ENCODE measurements around the gene CDPF1. TPM values are rescaled to one million over a fixed set of nuclear protein-coding genes. Genes with fewer than 3 reads are reported as not detected.

CDPF1 gene, protein sequence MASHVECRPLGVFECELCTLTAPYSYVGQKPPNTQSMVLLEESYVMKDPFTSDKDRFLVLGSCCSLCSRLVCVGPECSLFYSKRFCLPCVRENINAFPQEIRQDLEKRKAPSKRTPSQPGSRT
- polyA plus RNA-seq (ENCODE audit: low read depth in 6 of 6): 10 to 100 TPM; 13.2 to 28.7 (median 21.6) TPM

DNA sequence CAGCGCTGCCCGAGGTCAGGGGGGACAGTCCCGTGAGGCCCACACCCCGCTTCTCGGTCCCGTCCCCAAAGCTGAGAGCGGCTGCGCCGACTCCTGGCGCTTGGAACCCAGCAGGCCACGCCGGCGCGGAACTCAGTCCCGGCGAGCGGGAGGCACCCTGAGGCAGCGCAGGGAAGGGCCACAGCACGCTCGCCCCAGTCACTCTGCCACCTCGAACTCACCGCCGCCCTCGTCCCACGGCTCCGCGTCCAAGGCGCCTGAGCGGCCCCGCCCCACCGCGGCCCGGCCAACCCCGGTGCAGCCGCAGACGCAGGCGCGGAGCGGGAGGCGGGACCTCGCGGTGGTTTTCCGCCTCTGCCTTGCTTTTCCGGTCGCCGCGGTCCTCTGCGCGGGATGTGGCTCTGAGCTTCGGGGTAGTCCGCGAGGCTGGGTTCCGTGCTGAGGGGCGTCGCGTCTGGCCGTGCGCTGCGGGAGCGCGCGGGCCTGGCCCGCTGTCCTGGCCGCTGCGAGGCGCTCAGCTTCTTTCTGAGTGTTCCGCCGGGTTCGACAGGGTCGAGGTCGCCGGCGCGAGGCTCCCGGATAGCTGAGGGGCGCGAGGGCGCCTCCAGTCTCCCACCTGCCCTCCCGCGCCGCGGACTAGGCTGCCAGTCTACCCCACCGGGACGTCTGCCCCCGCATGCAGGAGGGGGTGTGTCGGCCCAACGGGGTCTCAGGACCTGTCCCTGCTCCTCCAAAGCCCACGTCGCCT, at the start of gene CDPF1:
TSS of gene CDPF1 (minus strand) at position 259 of the 748 bp plus-strand sequence. CDS start 2,009 bp downstream, outside the sequence.
- Mint-ChIP-seq H3K36me3 (no peaks in the 10 kb centered on the region), H3K27ac (peak within 1 kb of the TSS in 3 of 6 donors; percentile 82 to 86 (median 86)), H3K27me3 (no peaks in the 10 kb centered on the region), H3K4me1 (peaks cover 23 to 26% (median 25%) of the 10 kb centered on the region in 3 donors), H3K9me3 (no peaks in the 10 kb centered on the region), H3K4me3 (peak within 1 kb of the TSS; percentile 81 to 94 (median 88))
- peak; percentile 92 to 93 for ATAC-seq (ENCODE audit: low read depth in 2 of 2)
- DNase-seq: peak; percentile 93

DNA sequence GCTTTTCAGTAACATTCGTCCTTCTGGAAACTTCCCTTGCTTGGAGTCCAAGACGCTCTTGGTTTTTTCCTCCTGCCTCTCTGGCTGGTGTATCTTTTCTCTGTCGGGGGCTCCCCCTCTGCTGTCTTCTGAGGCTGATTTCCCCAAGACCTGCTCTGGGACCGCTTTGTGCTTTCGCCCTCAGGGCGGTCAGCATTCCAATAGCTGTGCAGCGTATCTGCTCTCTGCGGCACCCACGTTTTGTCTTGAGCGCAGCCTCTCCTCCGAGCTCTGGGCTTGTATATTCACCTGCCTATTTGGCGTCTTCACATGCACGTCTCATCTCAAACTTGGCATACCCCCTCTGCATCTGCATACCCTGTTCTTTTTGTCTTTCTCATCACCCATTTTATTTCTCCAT, 49.0 kb upstream of the CDPF1 start:
- Mint-ChIP-seq H3K4me1 (peaks cover 25 to 29% (median 26%) of the 10 kb centered on the region in 3 donors), H3K9me3 (no peaks in the 10 kb centered on the region), H3K36me3 (no peaks in the 10 kb centered on the region), H3K4me3 (peak overlapping the region in 5 of 8 donors; percentile 2 to 81 (median 17)), H3K27me3 (peaks cover 4 to 9% (median 5%) of the 10 kb centered on the region in 3 donors), H3K27ac (no peak overlapping the region)
- no peak for ATAC-seq (ENCODE audit: low read depth in 2 of 2)
- DNase-seq: no peak

DNA sequence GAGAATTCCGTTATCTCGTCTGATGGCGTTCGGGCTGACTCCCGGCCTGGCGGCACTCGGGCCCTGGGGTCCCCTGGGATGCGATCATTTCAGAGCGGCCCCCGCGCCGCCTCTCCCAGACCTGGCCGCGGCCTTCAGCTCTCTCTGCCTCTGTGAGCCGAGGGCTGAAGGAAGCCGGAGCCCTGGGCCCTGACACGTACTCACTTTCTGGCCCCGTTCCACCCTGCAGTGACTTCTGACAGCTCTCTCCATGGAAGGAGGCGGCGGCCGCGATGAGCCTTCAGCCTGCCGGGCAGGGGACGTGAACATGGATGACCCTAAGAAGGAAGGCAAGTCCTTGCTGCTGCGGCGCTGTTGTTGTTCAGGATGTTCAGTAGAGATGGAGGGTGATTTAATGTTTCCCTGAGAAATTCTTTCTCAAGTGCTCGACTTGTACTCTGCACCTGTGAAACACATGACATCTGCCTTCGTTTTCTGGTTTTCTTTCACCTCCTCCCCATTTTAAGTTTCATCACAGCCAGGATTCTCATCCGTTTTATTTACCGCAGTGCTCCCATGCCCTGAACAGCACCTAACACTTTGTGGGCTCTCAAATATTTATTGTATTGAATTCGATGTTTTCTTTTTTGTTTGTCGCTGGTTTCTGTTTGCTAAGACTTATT, 47.2 kb upstream of the CDPF1 start:
- Mint-ChIP-seq H3K27ac (peak overlapping the region in 3 of 6 donors; percentile 62 to 96 (median 96)), H3K4me3 (peak overlapping the region; percentile 62 to 94 (median 83)), H3K9me3 (peaks cover 0 to 5% (median 2%) of the 10 kb centered on the region in 7 donors), H3K27me3 (peaks cover 4 to 9% (median 5%) of the 10 kb centered on the region in 3 donors), H3K36me3 (peaks cover 0 to 5% of the 10 kb centered on the region in 2 donors), H3K4me1 (peaks cover 36 to 46% (median 44%) of the 10 kb centered on the region in 3 donors)
- ATAC-seq (ENCODE audit: low read depth in 2 of 2) (no peak), DNase-seq (no peak)

DNA sequence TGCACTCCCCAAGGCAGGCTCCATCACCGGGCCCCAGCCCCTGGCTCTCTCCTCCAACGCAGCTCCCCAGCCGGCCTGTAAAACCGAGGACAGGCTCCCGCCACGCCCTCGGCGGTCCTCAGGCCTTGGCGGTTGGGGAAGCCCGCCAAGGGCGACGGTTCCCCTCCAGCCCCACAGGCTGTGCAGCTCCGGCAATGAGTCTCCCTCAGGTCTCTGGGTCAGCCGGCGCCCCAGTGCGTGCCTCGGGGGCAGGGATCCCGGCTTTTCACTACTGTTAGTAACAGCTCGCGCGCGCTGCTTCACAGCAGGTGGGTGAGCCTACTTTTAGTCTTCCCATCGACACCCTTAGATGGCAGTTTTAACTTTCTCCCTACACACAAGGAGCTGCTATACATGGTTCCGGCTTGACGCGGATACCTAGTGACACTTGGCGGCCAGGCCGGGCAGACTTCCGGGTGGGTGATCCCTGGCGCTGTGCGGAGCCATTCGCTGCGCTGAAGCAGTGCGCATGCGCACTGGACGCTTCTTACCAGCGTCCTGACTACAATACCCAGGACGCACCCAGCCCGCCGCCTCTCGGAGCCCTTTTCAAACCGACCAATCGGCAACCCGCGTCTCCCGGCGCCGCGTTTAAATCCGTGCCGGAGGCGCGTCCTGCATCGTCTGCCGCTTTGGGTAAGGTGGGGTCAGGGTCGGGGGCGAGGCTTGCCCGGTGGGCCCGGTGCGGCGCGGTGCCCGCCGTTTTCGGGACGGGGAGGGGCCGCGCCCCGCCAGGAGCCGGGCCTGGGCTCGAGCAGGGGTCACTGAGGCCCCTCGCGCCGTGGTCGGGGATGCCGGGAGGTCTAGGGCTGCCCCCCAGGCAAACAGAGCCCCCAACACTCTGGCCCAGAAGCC, 46.4 kb upstream of the CDPF1 start, which contains the start of gene GTSE1:
TSS of gene GTSE1 (plus strand) at position 614 of the 894 bp plus-strand sequence. CDS start 531 bp downstream, outside the sequence.
- Mint-ChIP-seq H3K9me3 (peaks cover 0 to 6% (median 3%) of the 10 kb centered on the region in 7 donors), H3K36me3 (peaks cover 0 to 7% of the 10 kb centered on the region in 2 donors), H3K27ac (peak within 1 kb of the TSS; percentile 96 to 99 (median 98)), H3K27me3 (peaks cover 4 to 9% (median 5%) of the 10 kb centered on the region in 3 donors), H3K4me3 (peak within 1 kb of the TSS; percentile 88 to 97 (median 94)), H3K4me1 (peaks cover 38 to 49% (median 46%) of the 10 kb centered on the region in 3 donors)
- DNase-seq (peak; percentile 94), ATAC-seq (ENCODE audit: low read depth in 2 of 2) (peak; percentile 97 to 98)

DNA sequence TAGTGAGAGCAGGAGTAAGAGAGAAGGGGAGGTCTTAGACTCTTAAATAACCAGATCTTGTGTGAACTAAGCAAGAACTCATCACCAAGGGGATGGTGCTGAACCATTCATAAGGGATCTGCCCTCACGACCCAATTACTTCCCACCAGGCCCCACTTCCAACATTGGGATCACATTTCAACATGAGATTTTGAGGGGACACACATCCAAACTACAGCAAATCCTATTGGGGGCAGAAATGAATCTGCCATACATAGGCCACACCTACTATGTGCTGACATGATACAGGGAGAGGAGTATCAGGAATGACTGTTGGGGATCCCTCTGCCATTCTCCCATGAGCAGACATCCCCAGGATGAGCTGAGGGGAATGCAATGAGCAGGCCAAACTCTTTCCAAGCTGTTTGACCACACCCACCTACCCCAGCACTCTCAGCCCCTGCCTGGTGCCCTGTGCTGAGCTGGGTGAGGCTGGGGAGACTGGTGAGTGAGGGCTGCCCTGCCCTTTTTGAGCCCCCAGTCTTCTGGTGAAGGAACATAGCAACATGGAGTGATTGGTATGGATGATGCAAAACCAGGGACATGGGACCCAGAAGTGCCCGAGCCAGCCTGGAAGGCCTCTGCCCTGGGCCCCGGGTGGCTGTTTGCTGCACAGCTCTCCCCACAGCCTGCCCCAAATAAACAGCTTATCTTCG, 45.3 kb upstream of the CDPF1 start:
- Mint-ChIP-seq H3K4me3 (peak overlapping the region; percentile 61 to 97 (median 93)), H3K27me3 (peaks cover 4 to 9% (median 5%) of the 10 kb centered on the region in 3 donors), H3K4me1 (peaks cover 42 to 54% (median 49%) of the 10 kb centered on the region in 3 donors), H3K9me3 (peaks cover 0 to 6% (median 3%) of the 10 kb centered on the region in 7 donors), H3K27ac (peak overlapping the region in 5 of 6 donors; percentile 44 to 98 (median 96)), H3K36me3 (peaks cover 0 to 7% of the 10 kb centered on the region in 2 donors)
- DNase-seq (no peak), ATAC-seq (ENCODE audit: low read depth in 2 of 2) (no peak)

DNA sequence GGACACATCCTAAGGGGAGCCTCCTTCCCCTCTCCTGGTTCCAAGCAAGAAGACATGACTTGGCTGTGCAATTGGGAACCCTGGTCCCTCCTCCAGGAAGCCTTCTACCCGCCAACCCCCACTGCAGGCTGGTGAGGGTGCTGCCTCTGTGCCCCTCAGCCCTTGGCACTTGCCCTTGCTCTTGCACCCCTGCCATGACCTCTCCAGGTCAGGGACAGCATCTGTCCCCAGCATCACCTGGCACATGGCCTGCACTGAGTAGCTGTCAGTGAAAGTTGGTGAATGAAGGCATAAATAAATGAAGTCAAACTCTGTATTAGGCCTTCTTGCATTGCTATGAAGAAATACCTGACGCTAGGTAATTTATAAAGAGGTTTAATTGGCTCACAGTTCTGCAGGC, 44.7 kb upstream of the CDPF1 start:
- Mint-ChIP-seq H3K36me3 (peaks cover 0 to 7% of the 10 kb centered on the region in 2 donors), H3K9me3 (peaks cover 0 to 6% (median 3%) of the 10 kb centered on the region in 7 donors), H3K4me1 (peaks cover 47 to 59% (median 55%) of the 10 kb centered on the region in 3 donors), H3K27ac (peak overlapping the region in 5 of 6 donors; percentile 48 to 97 (median 84)), H3K4me3 (peak overlapping the region in 6 of 8 donors; percentile 57 to 97 (median 92)), H3K27me3 (peaks cover 4 to 9% (median 5%) of the 10 kb centered on the region in 3 donors)
- no peak for ATAC-seq (ENCODE audit: low read depth in 2 of 2)
- DNase-seq: no peak

DNA sequence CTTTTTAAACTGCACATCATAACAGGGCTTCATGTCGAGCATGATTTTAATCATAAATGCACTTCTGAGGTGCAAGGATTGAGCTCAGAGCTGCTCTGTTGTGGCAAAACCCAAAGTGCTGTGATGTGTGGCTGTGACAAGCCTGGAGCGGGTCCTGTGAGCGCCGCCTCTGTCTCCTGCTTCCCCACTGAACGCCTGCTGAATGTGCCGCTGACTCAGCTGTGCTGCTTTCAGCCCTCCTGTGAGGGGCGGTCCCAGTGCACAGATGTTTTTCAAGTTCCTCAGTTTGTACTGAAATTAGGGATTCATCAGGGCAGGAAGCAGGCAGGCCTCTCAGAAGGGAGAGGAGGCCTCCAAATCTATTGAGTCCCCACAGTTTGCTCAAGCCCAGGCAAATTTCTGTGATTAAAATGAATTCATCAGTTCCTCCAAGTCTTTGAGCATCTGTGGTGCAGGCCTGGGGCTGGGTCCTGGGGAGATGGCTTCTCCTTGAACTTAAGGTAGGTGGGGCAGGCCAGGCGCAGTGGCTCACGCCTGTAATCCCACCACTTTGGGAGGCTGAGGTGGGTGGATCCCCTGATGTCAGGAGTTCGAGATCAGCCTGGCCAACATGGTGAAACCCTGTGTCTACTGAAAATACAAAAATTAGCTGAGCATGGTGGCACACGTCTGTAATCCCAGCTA, 43.6 kb upstream of the CDPF1 start:
- Mint-ChIP-seq H3K9me3 (peaks cover 0 to 6% (median 3%) of the 10 kb centered on the region in 7 donors), H3K27ac (peak overlapping the region in 5 of 6 donors; percentile 10 to 61 (median 53)), H3K27me3 (peaks cover 0 to 3% (median 0%) of the 10 kb centered on the region in 3 donors), H3K36me3 (peaks cover 0 to 7% of the 10 kb centered on the region in 2 donors), H3K4me3 (peak overlapping the region in 6 of 8 donors; percentile 8 to 61 (median 31)), H3K4me1 (peaks cover 47 to 68% (median 65%) of the 10 kb centered on the region in 3 donors)
- DNase-seq (no peak), ATAC-seq (ENCODE audit: low read depth in 2 of 2) (no peak)

DNA sequence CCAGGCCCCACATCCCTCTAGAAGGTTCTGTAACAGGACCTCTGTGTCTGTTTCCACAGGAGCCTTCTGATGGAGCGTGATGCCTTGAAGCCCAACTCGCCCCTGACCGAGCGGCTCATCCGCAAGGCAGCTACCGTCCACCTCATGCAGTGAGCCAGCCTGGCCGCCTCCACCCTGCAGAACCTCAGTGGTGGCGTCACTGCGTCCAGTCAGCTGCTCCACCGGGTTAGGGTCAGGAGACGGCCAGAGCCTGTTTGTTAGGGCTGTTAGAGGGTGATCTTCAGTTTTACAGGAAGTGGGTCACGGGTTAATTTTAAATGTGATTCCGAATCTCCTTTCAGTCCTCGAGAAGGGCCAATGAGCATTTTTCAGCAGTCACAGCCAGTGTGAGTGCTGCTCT, 42.6 kb upstream of the CDPF1 start:
- ATAC-seq (ENCODE audit: low read depth in 2 of 2): no peak
- no peak for DNase-seq
- H3K4me3 Mint-ChIP-seq: peak overlapping the region in 3 of 8 donors; percentile 44 to 80 (median 52)
- peaks cover 0 to 7% of the 10 kb centered on the region in 2 donors for H3K36me3 Mint-ChIP-seq
- H3K27me3 Mint-ChIP-seq: no peaks in the 10 kb centered on the region
- H3K9me3 Mint-ChIP-seq: peaks cover 0 to 6% (median 3%) of the 10 kb centered on the region in 7 donors
- H3K4me1 Mint-ChIP-seq: peaks cover 54 to 78% (median 75%) of the 10 kb centered on the region in 3 donors
- peak overlapping the region in 2 of 6 donors; percentile 10 to 56 for H3K27ac Mint-ChIP-seq

DNA sequence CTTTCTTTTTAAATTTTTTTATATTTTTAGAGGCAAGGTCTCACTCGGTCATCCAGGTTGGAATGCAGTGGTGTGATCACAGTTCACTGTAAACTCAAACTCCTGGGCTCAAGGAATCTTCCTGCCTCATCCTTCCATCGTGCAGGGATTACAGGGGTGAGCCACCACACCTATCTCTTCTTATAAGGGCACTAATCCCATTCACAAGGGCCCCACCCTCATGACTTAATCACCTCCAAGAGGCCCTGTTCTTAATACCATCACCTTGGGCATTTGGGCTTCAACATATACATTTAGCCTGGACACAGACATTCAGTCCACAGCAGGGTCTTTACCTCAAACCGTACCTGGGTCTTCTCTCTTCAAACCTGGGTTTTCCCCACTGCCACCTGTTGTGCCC, 42.1 kb upstream of the CDPF1 start:
- ATAC-seq (ENCODE audit: low read depth in 2 of 2): no peak
- peak overlapping the region in 2 of 8 donors; percentile 12 to 44 for H3K4me3 Mint-ChIP-seq
- H3K9me3 Mint-ChIP-seq: peaks cover 0 to 6% (median 3%) of the 10 kb centered on the region in 7 donors
- DNase-seq: no peak
- H3K4me1 Mint-ChIP-seq: peaks cover 54 to 79% (median 75%) of the 10 kb centered on the region in 3 donors
- H3K27ac Mint-ChIP-seq: no peak overlapping the region
- H3K27me3 Mint-ChIP-seq: no peaks in the 10 kb centered on the region
- peaks cover 0 to 7% of the 10 kb centered on the region in 2 donors for H3K36me3 Mint-ChIP-seq

DNA sequence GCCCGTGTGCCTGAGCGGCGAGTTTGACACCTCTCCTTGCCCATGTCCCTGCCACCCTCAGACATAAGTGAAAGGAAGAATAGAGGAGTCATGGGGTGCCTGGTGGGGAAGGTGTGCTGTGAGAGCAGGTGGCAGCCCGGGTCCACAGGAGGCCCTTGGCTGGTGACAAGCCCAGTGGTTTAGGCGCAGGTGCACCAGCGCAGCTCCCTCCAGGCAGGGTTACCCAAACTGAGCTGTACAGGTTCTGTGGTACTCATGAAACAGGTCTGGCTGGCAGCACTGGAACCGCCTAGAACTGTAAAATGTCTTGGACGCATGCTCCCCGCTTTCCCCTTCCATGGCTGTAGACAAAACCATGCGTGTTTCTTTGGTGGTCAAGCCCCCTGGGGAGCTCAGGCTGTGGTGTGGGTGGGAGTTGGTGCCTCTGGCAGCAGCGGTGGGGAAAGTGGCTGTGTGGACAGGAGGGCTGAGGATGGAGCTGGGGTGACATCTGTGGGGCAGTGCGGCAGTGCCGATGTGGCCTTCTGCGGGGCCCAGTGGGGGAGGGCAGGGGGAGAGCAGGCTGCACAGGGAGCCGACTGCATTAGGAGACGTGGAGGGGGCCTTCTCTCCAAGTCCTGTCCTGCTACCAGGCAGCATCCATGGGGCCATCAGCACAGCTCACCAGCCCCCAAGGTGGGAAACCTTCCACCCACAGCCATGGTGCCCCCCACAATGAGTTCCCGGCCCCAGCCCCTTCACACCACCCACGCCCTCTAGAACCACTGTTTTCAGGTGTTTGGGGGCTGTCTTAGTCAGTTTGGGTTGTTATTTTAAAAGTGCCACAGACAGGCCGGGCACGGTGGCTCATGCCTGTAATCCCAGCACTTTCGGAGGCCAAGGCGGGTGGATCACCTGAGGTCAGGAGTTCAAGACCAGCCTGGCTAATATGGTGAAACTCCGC, 41.0 kb upstream of the CDPF1 start:
- Mint-ChIP-seq H3K9me3 (peaks cover 0 to 6% (median 3%) of the 10 kb centered on the region in 7 donors), H3K4me1 (peaks cover 48 to 76% (median 75%) of the 10 kb centered on the region in 3 donors), H3K36me3 (peaks cover 0 to 7% of the 10 kb centered on the region in 2 donors), H3K27ac (peak overlapping the region in 3 of 6 donors; percentile 79 to 87 (median 80)), H3K4me3 (peak overlapping the region in 2 of 8 donors; percentile 74), H3K27me3 (no peaks in the 10 kb centered on the region)
- ATAC-seq (ENCODE audit: low read depth in 2 of 2) (no peak), DNase-seq (no peak)

Measured in naive B cell (primary cell).